IPS-18c (cell line): ENCODE measurements around the gene JMJD8.

ENCODE experiments used
- H3K4me3 ChIP-seq: 2 replicates; pipeline ENCODE4 v1.7.0; 2013; ENCODE audit warnings: low read depth, mild to moderate bottlenecking, low read length, moderate library complexity; ENCODE audit not compliant: insufficient read depth
- H3K9me3 ChIP-seq: one replicate; pipeline ENCODE4 v1.6.1; 2013; ENCODE audit warnings: mild to moderate bottlenecking, low read length, moderate library complexity; ENCODE audit not compliant: control insufficient read depth, insufficient read depth

JMJD8 gene

GRCh38 chr16:632486-633335, 51.4 kb downstream of the JMJD8 start:
- no peaks in the 10 kb centered on the region for H3K9me3 ChIP-seq

GRCh38 chr16:631808-632358, 52.3 kb downstream of the JMJD8 start:
- Histone ChIP-seq H3K4me3 (no peak overlapping the region), H3K9me3 (no peaks in the 10 kb centered on the region)

More at GRCh38 chr16:632486-633335, 51.4 kb downstream of the JMJD8 start:
- H3K4me3 ChIP-seq = no peak overlapping the region
